AML-193 (cell line): Measurements from ENCODE around the gene ZC3H7B.
"Not testable (repeated sequence)": the region's sequence is repeated elsewhere in the genome, so short reads cannot be mapped to it uniquely, and the experiment has no call there.

ENCODE experiments used
- DNase-seq, 2 experiments: peaks; one replicate each; lab custom pipeline; 2025; lab: John Stamatoyannopoulos, UW

The ZC3H7B gene

GRCh38 chr22:41286639-41287091, 14.7 kb upstream of the ZC3H7B start:
- peak; percentile 83 to 90 for DNase-seq

DNA sequence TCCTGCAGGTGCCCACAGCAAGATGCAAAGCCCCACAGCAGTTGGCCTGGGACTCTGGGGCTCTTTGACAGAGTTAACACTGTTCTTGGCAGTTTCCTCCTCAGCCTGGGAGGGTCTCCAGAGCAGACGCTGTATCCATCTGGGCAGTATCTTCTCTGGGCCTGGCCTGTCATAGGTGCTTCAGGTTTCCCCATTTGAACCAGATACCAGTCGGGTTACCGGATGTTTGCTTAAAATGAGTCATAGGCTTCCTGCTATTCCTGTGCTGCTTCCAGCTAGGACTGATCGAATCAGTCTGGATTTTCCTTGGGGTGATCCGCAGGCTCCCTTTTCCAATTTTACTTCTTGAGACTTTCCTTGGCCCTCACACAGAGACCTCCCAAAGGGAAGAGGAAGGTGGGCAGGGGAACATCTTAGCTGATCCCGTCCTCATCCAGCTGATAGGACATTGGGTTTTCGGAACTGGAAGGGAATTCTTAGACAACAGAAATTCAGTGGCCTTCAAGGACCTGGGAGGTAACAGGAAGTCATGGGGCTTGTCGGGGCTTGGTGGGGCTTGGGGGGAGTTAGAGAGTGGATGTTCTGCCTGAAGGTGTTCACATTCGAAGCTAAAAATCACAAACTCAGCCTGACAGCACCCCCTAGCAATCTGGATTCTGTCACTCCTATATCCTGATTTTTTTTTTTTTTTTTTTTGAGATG, 12.9 kb upstream of the ZC3H7B start:
- no peak for DNase-seq

DNA sequence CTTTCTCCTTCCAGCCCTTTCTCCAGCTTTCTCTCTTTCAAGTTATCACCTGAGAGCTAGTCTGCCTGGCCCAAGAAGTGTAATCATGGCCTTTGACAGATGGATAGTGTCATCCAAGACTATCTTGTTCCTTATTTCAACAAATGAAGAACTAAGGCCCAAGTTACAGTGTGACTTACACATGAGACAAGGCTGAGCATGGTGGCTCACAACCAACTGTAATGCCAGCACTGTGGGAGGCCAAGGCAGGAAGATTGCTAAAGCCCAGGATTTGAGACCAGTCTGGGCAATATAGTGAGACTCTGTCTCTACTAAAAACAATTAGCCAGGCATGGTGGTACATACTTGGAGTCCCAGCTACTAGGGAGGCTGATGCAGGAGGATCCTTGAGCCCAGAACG, 11.7 kb upstream of the ZC3H7B start:
- DNase-seq = peak; percentile 37 to 49

- no peak for DNase-seq
Observed at GRCh38 chr22:41290262-41291221, 10.8 kb upstream of the ZC3H7B start.

- not testable (repeated sequence) for DNase-seq
Observed at GRCh38 chr22:41294816-41295215, 6.5 kb upstream of the ZC3H7B start.

DNA sequence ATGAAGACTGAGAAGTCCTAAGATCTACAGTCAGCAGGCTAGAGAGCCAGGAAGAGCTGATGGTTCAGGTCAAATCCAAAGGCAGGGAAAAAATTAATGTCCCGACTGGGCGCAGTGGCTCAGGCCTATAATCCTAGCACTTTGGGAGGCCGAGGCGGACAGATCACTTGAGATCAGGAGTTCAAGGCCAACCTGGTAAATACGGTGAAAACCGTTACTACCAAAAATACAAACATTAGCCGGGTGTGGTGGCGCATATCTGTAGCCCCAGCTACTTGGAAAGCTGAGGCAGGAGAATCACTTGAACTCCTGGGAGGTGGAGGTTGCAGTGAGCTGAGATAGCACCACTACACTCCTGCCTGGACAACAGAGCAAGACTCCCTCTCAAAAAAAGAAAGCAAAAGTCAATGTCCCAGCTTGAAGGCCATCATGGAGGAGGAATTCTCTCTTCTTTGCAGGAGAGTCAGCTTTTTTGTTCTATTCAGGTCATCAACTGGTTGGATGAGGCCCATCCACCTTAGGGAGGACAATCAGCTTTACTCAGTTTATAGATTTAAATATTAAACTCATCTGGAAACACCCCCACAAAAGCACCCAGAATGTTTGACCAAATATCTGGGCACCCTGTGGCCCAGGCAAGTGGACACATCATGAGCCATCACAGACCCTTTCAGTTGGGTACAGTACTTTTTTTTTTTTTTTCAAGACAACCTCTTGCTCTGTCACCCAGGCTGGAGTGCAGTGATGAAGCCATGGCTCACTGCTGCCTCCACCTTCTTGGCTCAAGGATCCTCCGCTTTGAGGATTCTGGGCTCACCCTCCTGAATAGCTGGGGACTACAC, 4.3 kb upstream of the ZC3H7B start:
- DNase-seq = no peak

DNA sequence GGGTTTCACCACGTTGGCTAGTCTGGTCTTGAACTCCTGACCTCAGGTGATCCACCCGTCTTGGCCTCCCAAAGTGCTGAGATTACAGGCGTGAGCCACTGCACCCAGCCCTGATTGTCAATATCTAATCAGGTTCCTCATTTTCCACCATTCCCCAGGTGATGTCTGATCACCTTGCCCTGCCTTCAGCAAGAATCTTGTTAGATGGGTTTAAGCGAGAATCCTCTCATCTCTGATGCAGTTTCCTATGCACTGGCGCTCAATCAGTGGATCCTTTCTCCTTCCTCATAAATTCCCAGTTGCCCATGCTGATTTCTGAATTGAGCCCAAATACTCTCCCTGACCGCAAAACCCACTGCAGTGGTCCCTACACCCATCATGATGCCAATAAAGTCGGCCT, 664 bp upstream of the ZC3H7B start:
- no peak for DNase-seq

GRCh38 chr22:41302021-41302767, 869 bp downstream of the ZC3H7B start:
- DNase-seq = no peak

GRCh38 chr22:41302811-41303210, 1.5 kb downstream of the ZC3H7B start:
- no peak for DNase-seq

DNA sequence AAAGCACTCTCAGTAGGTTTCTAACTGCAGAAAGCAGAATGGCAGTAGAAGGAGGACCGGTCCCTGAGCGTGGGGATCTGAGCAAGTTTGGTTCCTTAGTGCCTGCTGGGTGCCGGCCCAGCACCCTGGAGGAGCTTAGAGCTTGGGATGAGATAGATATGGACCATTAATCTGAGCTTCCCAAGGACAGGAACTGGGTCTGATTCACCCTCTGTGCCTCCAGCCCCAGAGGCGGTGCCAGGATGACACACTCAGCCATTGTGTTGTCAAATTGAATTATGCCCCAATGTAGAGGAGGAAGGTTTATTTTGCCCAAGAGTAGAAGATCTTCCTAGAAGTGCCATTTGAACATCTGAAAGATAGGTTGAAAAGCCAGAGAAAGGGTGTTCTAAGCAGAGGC, 4.3 kb downstream of the ZC3H7B start:
- DNase-seq = no peak

DNA sequence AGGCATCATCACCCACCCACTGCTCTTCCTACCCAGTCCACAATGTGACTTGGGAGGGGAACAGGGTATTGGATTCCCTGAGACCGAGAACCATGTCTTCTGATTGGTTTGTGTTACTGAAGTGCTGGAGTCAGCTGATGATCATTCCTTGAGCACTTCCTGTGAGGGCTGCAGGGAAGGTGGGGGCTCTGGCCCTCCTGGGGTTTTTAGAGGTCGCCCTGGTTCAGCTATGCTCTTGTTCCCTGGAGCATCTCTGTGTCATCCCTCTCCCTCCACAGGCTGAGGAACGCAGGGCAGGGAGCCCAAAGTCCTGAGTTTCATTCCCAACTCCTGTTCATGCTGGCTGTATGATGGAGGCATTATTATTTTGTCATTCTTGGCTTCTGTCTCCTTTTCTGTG, 6.7 kb downstream of the ZC3H7B start:
- DNase-seq = no peak

DNA sequence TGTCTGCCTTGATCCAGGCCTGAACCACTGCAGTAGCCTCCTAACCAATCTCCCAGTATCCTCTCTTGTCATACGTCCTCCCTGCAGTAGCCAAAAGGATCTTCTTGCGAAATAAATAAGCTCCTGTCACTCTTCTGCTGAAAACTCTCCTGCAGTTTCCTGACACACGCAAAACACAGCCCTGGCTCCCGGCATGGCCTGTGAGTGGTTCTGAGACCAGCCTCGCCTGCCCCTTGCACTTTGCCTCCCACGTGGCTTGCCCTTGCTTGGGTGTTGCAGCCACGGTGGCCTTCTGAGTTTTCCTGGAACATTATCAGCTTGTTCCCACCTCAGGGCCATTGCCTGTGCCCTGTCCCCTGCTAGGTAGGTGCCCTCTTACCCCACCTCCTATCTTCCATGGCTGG, 7.2 kb downstream of the ZC3H7B start:
- DNase-seq = no peak

- DNase-seq = no peak
Observed at GRCh38 chr22:41310336-41310735, 9.0 kb downstream of the ZC3H7B start.

DNA sequence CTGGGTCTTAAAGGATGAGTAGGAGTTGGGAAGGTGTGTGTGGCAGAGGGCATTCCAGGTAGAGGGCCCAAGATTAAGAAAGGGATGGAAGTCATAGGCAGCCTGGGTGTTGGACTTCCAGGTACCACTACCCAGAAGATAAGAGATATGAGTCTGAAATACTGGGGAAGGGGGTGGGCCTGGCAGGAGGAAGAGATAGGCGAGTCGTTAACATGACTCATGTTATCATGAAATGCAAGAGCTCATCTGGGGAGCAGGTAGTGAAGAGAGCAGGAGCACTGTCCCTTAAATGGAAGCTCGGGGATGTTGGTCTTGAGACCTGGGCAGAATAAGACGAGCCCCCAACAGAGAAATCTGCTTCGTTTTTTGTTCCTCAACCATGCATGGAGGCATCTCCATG, 10.2 kb downstream of the ZC3H7B start:
- no peak for DNase-seq

GRCh38 chr22:41314821-41315220, 13.5 kb downstream of the ZC3H7B start:
- DNase-seq = no peak

- no peak for DNase-seq
Observed at GRCh38 chr22:41315586-41315985, 14.3 kb downstream of the ZC3H7B start.

DNA sequence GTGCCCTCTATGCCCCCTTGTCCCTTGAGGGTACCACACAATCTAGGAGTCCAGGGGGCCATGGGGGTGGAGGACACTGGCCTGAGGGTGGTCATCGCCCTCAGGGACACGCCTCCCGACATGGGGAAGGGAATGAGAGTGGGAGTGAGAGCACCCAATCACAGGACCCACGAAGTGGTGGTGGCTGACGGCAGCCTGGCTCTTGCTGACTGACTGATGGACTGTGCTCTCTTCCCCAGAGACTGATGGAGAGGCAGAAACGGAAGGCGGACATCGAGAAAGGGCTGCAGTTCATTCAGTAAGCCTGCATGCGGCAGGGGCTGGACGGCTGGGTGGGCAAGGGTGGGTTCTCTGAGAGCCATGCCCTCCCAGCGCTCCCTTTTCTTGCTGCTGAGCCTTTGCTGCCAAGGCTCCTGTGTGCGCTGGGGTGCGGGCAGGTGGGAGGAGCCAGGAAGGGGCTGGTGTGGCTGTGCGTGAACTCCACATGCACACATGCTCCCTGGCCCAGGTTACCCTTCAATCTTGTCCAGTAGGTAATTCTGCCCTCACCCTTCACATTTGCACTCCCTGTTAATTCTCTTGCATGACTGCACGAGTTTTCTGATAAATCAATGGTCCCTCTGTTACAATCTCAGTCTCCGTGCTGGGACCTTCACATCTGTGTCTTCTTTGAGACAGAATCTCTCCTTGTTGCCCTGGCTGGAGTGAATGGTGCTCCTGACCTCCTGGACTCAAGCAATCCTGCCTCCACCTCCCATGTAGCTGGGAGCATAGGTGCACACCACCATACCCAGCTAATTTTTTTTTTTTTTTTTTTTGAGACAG, 19.3 kb downstream of the ZC3H7B start:
- DNase-seq = no peak

DNA sequence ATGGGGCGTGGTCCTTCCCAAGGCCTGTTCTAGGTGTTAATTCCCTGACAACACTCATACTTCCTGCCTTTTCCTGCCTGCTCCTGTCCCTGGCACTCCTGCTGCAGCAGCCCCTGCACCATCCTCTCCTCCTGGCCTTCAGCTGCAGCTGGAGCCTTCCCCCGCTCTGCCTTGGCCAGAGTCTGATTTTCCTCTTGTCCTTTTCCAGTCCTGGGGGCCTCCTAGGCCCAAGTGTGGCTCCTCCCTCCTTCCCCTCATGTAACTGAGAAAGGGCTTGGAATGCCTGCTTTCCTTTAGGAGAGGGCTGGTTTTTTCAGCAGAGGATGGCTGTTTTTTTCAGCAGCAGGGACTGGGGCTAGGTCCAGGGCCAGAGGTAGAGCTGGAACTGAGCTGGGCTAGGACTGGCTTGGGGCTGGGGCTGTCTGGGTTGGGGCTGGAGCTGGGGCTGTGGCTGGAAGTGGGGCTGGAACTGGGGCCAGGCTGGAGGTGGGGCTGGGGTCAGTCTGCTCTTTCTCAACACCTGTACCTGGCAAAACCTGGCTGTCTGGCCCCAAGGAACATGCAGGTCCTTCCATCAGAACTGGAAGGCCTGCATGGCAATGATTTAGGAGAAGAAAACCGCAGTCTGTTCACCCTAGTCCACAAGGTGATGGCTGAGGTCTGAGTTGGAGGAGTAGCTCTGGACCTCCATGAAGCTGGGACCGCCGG, 23.6 kb downstream of the ZC3H7B start:
- no peak for DNase-seq

DNA sequence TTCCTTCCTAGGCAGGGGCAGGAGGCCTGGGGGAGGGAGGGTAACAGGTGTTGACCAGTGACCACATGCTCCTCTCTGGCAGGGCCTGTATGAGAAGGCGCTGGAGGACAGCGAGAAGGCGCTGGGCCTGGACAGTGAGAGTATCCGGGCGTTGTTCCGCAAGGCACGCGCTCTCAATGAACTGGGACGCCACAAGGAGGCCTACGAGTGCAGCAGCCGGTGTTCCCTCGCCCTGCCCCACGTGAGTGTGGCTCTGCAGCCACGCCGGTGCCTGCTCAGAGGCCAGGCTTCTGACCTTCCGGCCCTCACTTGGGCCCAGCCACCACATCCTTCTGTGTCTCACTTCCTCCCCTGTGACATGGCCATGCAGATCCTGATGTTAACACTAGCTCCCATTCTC, 25.8 kb downstream of the ZC3H7B start:
- no peak for DNase-seq

DNA sequence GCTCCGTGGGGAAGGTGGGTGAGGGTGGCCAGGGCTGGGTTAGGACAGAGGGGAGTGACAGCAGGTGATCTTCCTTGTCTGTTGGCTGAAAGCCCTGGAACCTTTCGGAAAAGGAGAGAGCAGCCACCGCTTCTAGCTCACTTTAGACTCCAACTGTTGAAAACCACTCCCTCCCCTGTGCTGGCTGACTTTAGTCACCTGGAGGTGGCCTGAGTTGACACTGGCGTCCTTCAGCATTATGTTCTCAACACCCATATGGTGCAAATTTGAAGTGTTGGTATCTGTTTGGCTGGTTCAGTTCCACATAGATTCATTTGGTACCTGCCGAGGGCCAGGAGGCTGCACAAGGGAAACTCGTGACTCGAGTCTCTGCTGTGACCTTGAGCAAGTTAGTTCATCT, 28.8 kb downstream of the ZC3H7B start:
- no peak for DNase-seq
